K562 (cell line): ENCODE results near the gene CNIH4. TPM values are rescaled to one million over a fixed set of nuclear protein-coding genes. Genes with fewer than 3 reads are reported as not detected.
A peak's percentile ranks its signal among the peaks of the same experiment; 100 is the strongest.

ENCODE experiments used
- ATAC-seq: fragments of 200-7000 bp; cut with Tn5 transposase; 3 replicates; pipeline ENCODE4 v1.9.1; 2020; ENCODE audit warnings: moderate library complexity
- BruUV-seq: library from RNA; stranded (reverse); fragments of 400-500 nt; replicated peaks from 2 replicates; lab custom pipeline; 2021; lab: Mats Ljungman, UMichigan
- CTCF ChIA-PET: fragments of 300-600 bp; formaldehyde crosslinking; extraction: SDS; loops from one replicate; lab custom pipeline; 2021; ENCODE audit warnings: low intra/inter-chr PET ratio; lab: Yijun Ruan, JAX
- POLR2A ChIA-PET: fragments of 300-600, 350-650 bp; sonication (Branson Sonifier 250); formaldehyde crosslinking; extraction: SDS; loops from one replicate; lab custom pipeline; 2021; ENCODE audit warnings: antibody characterized with exemption, inconsistent platforms; lab: Yijun Ruan, JAX
- DNase-seq, 4 experiments: peaks; one replicate each; pipeline versions ENCODE4 v3.0.0 to v3.0.0-alpha.2; 2011 to 2018; ENCODE audit warnings: low spot score in 3 of 4, mixed read lengths in 3 of 4; ENCODE audit errors: extremely low read depth in 1 of 4
- FAIRE-seq: peaks from 2 replicates; lab custom pipeline; 2011; peaks lifted over from hg19 to GRCh38; lab: Jason Lieb, UNC
- H2AFZ ChIP-seq: 2 replicates; pipeline ENCODE4 v1.6.0; 2011; ENCODE audit warnings: low read depth, low read length, control low read depth, inconsistent platforms
- H3K27ac ChIP-seq: fragments of 200-600 bp; 3 replicates; pipeline ENCODE4 v1.8.0; 2011; ENCODE audit warnings: low read depth, mild to moderate bottlenecking, control low read depth, inconsistent platforms, low read length, moderate library complexity, mixed read lengths; ENCODE audit errors: extremely low read depth
- H3K27me3 ChIP-seq, 2 experiments: fragments of 300-600 bp in 1 of 2; 2 replicates in 1 of 2; 3 replicates in 1 of 2; pipeline versions ENCODE4 v1.6.0 to v1.8.0; 2011; ENCODE audit warnings: inconsistent platforms in 2 of 2, low read length in 2 of 2, mild to moderate bottlenecking in 1 of 2, mixed read lengths in 1 of 2, moderate library complexity in 1 of 2; ENCODE audit not compliant: control insufficient read depth in 2 of 2, insufficient read depth in 2 of 2
- H3K36me3 ChIP-seq: fragments of 300-600 bp; 3 replicates; pipeline ENCODE4 v1.8.0; 2011; ENCODE audit warnings: mild to moderate bottlenecking, low read length, inconsistent platforms; ENCODE audit not compliant: control insufficient read depth, insufficient read depth
- H3K4me1 ChIP-seq, 2 experiments: fragments of 200-600 bp in 1 of 2; replicated peaks in 1 of 2; 2 replicates in 1 of 2; 3 replicates in 1 of 2; pipeline versions ENCODE4 v1.5.1 to v1.8.0; 2011; ENCODE audit warnings: inconsistent platforms in 2 of 2, low read length in 2 of 2, mild to moderate bottlenecking in 1 of 2, mixed read lengths in 1 of 2, moderate library complexity in 1 of 2; ENCODE audit not compliant: control insufficient read depth in 2 of 2, insufficient read depth in 2 of 2
- H3K4me2 ChIP-seq: 2 replicates; pipeline ENCODE4 v1.6.1; 2011; ENCODE audit warnings: low read length, control low read depth, inconsistent platforms, mixed read lengths; ENCODE audit not compliant: insufficient read depth
- H3K4me3 ChIP-seq: fragments of 200-600 bp; sonication (generic), shearing (Covaris generic); 2 replicates; pipeline ENCODE4 v1.5.1; 2016; ENCODE audit warnings: control low read depth, inconsistent platforms
- H3K79me2 ChIP-seq: fragments of 200-600 bp; 3 replicates; pipeline ENCODE4 v1.8.0; 2011; ENCODE audit warnings: low read length, inconsistent platforms; ENCODE audit not compliant: control insufficient read depth, insufficient read depth
- H3K9ac ChIP-seq, 2 experiments: 2 replicates each; pipeline versions ENCODE4 v1.6.0 to v1.6.1; 2011; ENCODE audit warnings: low read depth in 2 of 2, low read length in 2 of 2, control low read depth in 1 of 2, inconsistent platforms in 1 of 2, mild to moderate bottlenecking in 1 of 2, mixed read lengths in 1 of 2; ENCODE audit not compliant: insufficient read depth in 1 of 2
- H3K9me1 ChIP-seq: one replicate; pipeline ENCODE4 v1.6.0; 2011; ENCODE audit warnings: inconsistent platforms, mild to moderate bottlenecking, low read length, moderate library complexity; ENCODE audit not compliant: control insufficient read depth, insufficient read depth
- H3K9me3 ChIP-seq: replicated peaks from 2 replicates; pipeline ENCODE4 v1.5.1; 2011; ENCODE audit warnings: low read depth, low read length, inconsistent platforms; ENCODE audit not compliant: control insufficient read depth, insufficient read depth
- H4K20me1 ChIP-seq: replicated peaks from 2 replicates; pipeline ENCODE4 v1.6.1; 2011; ENCODE audit warnings: low read length, inconsistent platforms, mixed read lengths; ENCODE audit not compliant: control insufficient read depth, insufficient read depth
- ATF6 ChIP-seq: sonication (generic); formaldehyde crosslinking; IDR thresholded peaks from 2 replicates; pipeline ENCODE4 v1.4.0; 2020; ENCODE audit warnings: mild to moderate bottlenecking, missing genetic modification reagents
- BACH1 ChIP-seq: fragments of 200-800 bp; sonication (Bioruptor generic); IDR thresholded peaks from 2 replicates; pipeline ENCODE4 v1.6.1; 2016; ENCODE audit warnings: missing genetic modification characterization, missing compliant biosample characterization
- BCOR ChIP-seq: fragments of 450-650 bp; IDR thresholded peaks from 2 replicates; pipeline ENCODE4 v1.6.1; 2016
- ERF ChIP-seq: fragments of 450-650 bp; formaldehyde crosslinking; IDR thresholded peaks from 2 replicates; pipeline ENCODE4 v1.4.0; 2020; ENCODE audit warnings: mild to moderate bottlenecking, mixed read lengths
- HNRNPH1 ChIP-seq: fragments of 200-400 bp; formaldehyde crosslinking; optimal IDR thresholded peaks from 2 replicates; pipeline ENCODE3; 2017; ENCODE audit warnings: low read depth, mild to moderate bottlenecking, low read length, moderate library complexity
- KLF13 ChIP-seq: fragments of 450-650 bp; IDR thresholded peaks from 2 replicates; pipeline ENCODE4 v1.6.1; 2016; ENCODE audit warnings: missing genetic modification characterization, low read depth, mild to moderate bottlenecking, missing compliant biosample characterization, moderate library complexity, borderline replicate concordance
- MECOM ChIP-seq: fragments of 250-450 bp; sonication (Bioruptor Pico); IDR thresholded peaks from 2 replicates; pipeline ENCODE4 v1.8.0; 2022; ENCODE audit warnings: inconsistent platforms
- NELFE ChIP-seq: IDR thresholded peaks from 2 replicates; pipeline ENCODE4 v1.6.1; 2011; ENCODE audit warnings: mild to moderate bottlenecking; ENCODE audit not compliant: insufficient read depth, insufficient read length
- NEUROD1 ChIP-seq: fragments of 150-350 bp; IDR thresholded peaks from 2 replicates; pipeline ENCODE4 v1.6.1; 2014; ENCODE audit warnings: borderline replicate concordance, low read length, low read depth; ENCODE audit not compliant: partially characterized antibody
- PHB2 ChIP-seq: fragments of 450-650 bp; IDR thresholded peaks from 2 replicates; pipeline ENCODE4 v1.6.1; 2017; ENCODE audit warnings: low read depth
- RBM25 ChIP-seq: fragments of 200-400 bp; formaldehyde crosslinking; IDR thresholded peaks from 2 replicates; pipeline ENCODE4 v1.6.1; 2018; ENCODE audit warnings: low read length, low read depth, moderate library complexity; ENCODE audit not compliant: severe bottlenecking
- SMARCC2 ChIP-seq: fragments of 450-650 bp; IDR thresholded peaks from 2 replicates; pipeline ENCODE4 v1.6.1; 2017; ENCODE audit warnings: antibody characterized with exemption, moderate library complexity, mild to moderate bottlenecking, low read depth
- TRIM25 ChIP-seq: fragments of 450-650 bp; IDR thresholded peaks from 2 replicates; pipeline ENCODE4 v1.7.0; 2016; ENCODE audit warnings: borderline replicate concordance
- ZKSCAN8 ChIP-seq: fragments of 200-800 bp; sonication (Bioruptor generic); IDR thresholded peaks from 2 replicates; pipeline ENCODE4 v1.6.1; 2016; ENCODE audit warnings: missing genetic modification characterization, missing compliant biosample characterization
- ZNF146 ChIP-seq: IDR thresholded peaks from one replicate; pipeline ENCODE4 v1.6.1; 2018; ENCODE audit warnings: missing compliant biosample characterization; ENCODE audit not compliant: unreplicated experiment
- ZNF232 ChIP-seq: sonication (generic); formaldehyde crosslinking; IDR thresholded peaks from 2 replicates; pipeline ENCODE4 v1.8.0; 2022; ENCODE audit warnings: mild to moderate bottlenecking, missing genetic modification reagents
- WGBS: fragments of 100-300 bp; shearing (Covaris generic); methylation state at CpG from one replicate; pipeline ENCODE4 v1.1.6; 2016; ENCODE audit warnings: low coverage, mixed read lengths; ENCODE audit not compliant: insufficient coverage; ENCODE audit errors: missing lambda C conversion rate; 5-methylcytosine and 5-hydroxymethylcytosine counted together
- in situ Hi-C: fragments of 300-500 bp; cut with MboI; formaldehyde crosslinking; loops from 4 replicates; pipeline ENCODE4 v1.15.0; 2018; ENCODE audit warnings: inconsistent platforms, mixed read lengths
- intact Hi-C: fragments of 100-400 bp; cut with micrococcal nuclease; formaldehyde crosslinking; loops from 2 replicates; pipeline ENCODE4 v1.14.2; 2022
- polyA plus RNA-seq, 8 experiments: library from polyadenylated mRNA; depleted of rRNA in 4 of 8; stranded (reverse) in 5 of 8; unstranded in 3 of 8; fragments of >200 nt; fragmentation: Nextera tagmentation in 2 of 8; fragmentation: Illumina TruSeq in 1 of 8; extraction: Ambion mirVana in 2 of 8; extraction: Trizol in 1 of 8; gene quantifications; 2 replicates each; pipeline versions ENCODE4 v1.2.1 to v1.2.3, GENCODE V29; 2011 to 2014; ENCODE audit warnings: inconsistent platforms in 1 of 8, missing spikeins in 1 of 8
- total RNA-seq, 7 experiments: library from RNA; depleted of rRNA in 6 of 7; stranded (reverse); fragments of >200 nt in 6 of 7; fragmentation: Illumina TruSeq in 2 of 7; extraction: Trizol in 2 of 7; gene quantifications; 2 replicates each; pipeline versions ENCODE4 v1.2.1 to v1.2.3, GENCODE V29; 2011 to 2021; ENCODE audit warnings: low replicate concordance in 1 of 7

Gene CNIH4
- total and polyA plus RNA-seq, 9 of the 15 experiments (the other 6 are each of a cell fraction or from before 2014, with no cell fraction given), result 41.3 to 266 (median 61.1) TPM

GRCh38 chr1:224333939-224334786, 22.5 kb upstream of the CNIH4 start (continued):
- TF ChIP-seq NEUROD1, result peak; percentile 62
- TF ChIP-seq KLF13 (tag), result no peak

- 88% methylated on average over 4 of the region's 4 CpGs for WGBS
- no peak overlapping the region for H3K4me3 ChIP-seq
- TF ChIP-seq NELFE (no peak), ZNF146 (CRISPR knock-in tag) (peak; percentile 89), RBM25 (peak; percentile 4), BACH1 (no peak), ATF6 (CRISPR knock-in tag) (no peak), ZNF232 (CRISPR knock-in tag) (no peak), ZKSCAN8 (no peak), BCOR (peak; percentile 17; the same call in 1 of the 2 replicates), HNRNPH1 (no peak), MECOM (CRISPR knock-in tag) (no peak), TRIM25 (no peak), SMARCC2 (no peak), ERF (no peak), PHB2 (no peak)
Observed at GRCh38 chr1:224338150-224338838, 18.4 kb upstream of the CNIH4 start.

More at GRCh38 chr1:224338150-224338838, 18.4 kb upstream of the CNIH4 start:
- ATAC-seq (peak; percentile 72), DNase-seq (peak in 1 of 4 experiments; percentile 30), FAIRE-seq (no peak)
- no peaks in the 10 kb centered on the region for H3K27me3 ChIP-seq
- H3K4me1 ChIP-seq, result peaks cover 6 to 14% of the 10 kb centered on the region in 2 experiments
- intact Hi-C loops, result loop anchor here (10.0 kb wide), 1 partner anchor 587 kb away; the partner anchor contains the start of gene DNAH14
- H2AFZ ChIP-seq, result no peak overlapping the region
- no peak overlapping the region for H3K27ac ChIP-seq
- no peak overlapping the region for H3K4me2 ChIP-seq
- H3K36me3 ChIP-seq, result no peaks in the 10 kb centered on the region
- no peaks in the 10 kb centered on the region for H3K9me1 ChIP-seq
- BruUV-seq, result no TSS peak
- no peaks in the 10 kb centered on the region for H3K79me2 ChIP-seq
- no peaks in the 10 kb centered on the region for H4K20me1 ChIP-seq
- H3K9ac ChIP-seq, result no peak overlapping the region
- ChIA-PET POLR2A (interaction anchor here (0.9 kb wide), 1 partner anchor 16 kb away, joined by 4 read pairs; no protein-coding TSS in a partner anchor), CTCF (interaction anchor here (0.6 kb wide), 1 partner anchor 105 kb away, joined by 3 read pairs; no protein-coding TSS in a partner anchor)
- in situ Hi-C loops, result loop anchor here (25.0 kb wide), 1 partner anchor 226 kb away; the partner anchor contains the start of gene FBXO28
- no peaks in the 10 kb centered on the region; the same call in 1 of the 2 replicates for H3K9me3 ChIP-seq
